Measurements from ENCODE around the gene RPL5.

The RPL5 gene

GRCh38 chr1:92876351-92876750 is 44.5 kb downstream of the RPL5 start:
- no peak overlapping the region for H2AFZ ChIP-seq (ENCODE audit: low read length, unreplicated experiment)
- H3K27me3 ChIP-seq (ENCODE audit: insufficient read depth, low read length), result no peaks in the 10 kb centered on the region
- H3K4me3 ChIP-seq (ENCODE audit: low read depth, low read length), result no peak overlapping the region
- H3K36me3 ChIP-seq (ENCODE audit: insufficient read depth, low read length), result peaks cover 13% of the 10 kb centered on the region
- H3K79me2 ChIP-seq (ENCODE audit: control insufficient read depth, insufficient read depth, low read length, unreplicated experiment), result no peaks in the 10 kb centered on the region
- no peak overlapping the region for H3K27ac ChIP-seq (ENCODE audit: low read depth, low read length)
- H3K4me1 ChIP-seq (ENCODE audit: control insufficient read depth, insufficient read depth, low read length, unreplicated experiment), result no peaks in the 10 kb centered on the region

GRCh38 chr1:92877081-92877711 is 45.4 kb downstream of the RPL5 start:
- Histone ChIP-seq H3K4me1 (ENCODE audit: control insufficient read depth, insufficient read depth, low read length, unreplicated experiment) (no peaks in the 10 kb centered on the region), H2AFZ (ENCODE audit: low read length, unreplicated experiment) (no peak overlapping the region), H3K79me2 (ENCODE audit: control insufficient read depth, insufficient read depth, low read length, unreplicated experiment) (no peaks in the 10 kb centered on the region), H3K27ac (ENCODE audit: low read depth, low read length) (no peak overlapping the region), H3K4me3 (ENCODE audit: low read depth, low read length) (peak overlapping the region; percentile 52; the same call in 1 of the 2 replicates), H3K36me3 (ENCODE audit: insufficient read depth, low read length) (peaks cover 13% of the 10 kb centered on the region), H3K27me3 (ENCODE audit: insufficient read depth, low read length) (no peaks in the 10 kb centered on the region)

GRCh38 chr1:92877792-92878191 is 46.0 kb downstream of the RPL5 start:
- no peak overlapping the region for H3K27ac ChIP-seq (ENCODE audit: low read depth, low read length)
- H3K27me3 ChIP-seq (ENCODE audit: insufficient read depth, low read length), result no peaks in the 10 kb centered on the region
- no peak overlapping the region for H2AFZ ChIP-seq (ENCODE audit: low read length, unreplicated experiment)
- H3K36me3 ChIP-seq (ENCODE audit: insufficient read depth, low read length), result peaks cover 7% of the 10 kb centered on the region
- H3K4me1 ChIP-seq (ENCODE audit: control insufficient read depth, insufficient read depth, low read length, unreplicated experiment), result peaks cover under 1% of the 10 kb centered on the region
- peak overlapping the region; percentile 52; the same call in 1 of the 2 replicates for H3K4me3 ChIP-seq (ENCODE audit: low read depth, low read length)
- H3K79me2 ChIP-seq (ENCODE audit: control insufficient read depth, insufficient read depth, low read length, unreplicated experiment), result no peaks in the 10 kb centered on the region

DNA sequence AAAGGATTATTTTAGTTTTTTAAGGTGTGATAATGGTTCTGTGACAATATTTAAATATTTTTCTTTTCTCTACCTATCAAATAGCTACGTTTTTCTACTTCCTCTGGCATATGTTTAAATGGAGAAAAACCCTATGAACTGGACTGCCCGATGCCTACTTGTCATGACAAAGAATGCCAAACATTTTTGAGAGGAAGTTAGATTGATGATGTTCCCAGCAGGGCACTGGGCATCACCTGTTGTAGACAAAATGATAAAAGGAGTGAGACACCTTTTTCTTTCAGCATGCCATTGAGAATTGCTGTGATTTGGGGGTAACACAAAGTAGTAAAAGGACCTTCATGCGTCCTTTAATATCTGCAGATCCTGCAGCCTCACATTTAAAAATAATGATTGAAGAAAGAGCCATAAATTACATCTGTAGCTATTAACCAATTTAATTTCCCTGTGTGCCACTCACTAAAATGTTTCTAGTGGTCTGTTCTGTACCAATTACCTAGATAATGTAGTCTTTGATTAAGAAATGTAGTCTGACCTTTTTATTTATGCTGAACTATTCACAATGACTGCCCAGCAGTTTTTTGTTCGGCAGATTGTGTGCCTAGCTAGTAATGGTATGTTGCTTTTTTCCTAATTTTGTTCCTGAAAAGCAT is 47.6 kb downstream of the RPL5 start:
- H3K27ac ChIP-seq (ENCODE audit: low read depth, low read length), result no peak overlapping the region
- H3K27me3 ChIP-seq (ENCODE audit: insufficient read depth, low read length), result no peaks in the 10 kb centered on the region
- peaks cover 2% of the 10 kb centered on the region; the same call in 1 of the 2 replicates for H3K36me3 ChIP-seq (ENCODE audit: insufficient read depth, low read length)
- H2AFZ ChIP-seq (ENCODE audit: low read length, unreplicated experiment), result no peak overlapping the region
- no peak overlapping the region for H3K4me3 ChIP-seq (ENCODE audit: low read depth, low read length)
- H3K4me1 ChIP-seq (ENCODE audit: control insufficient read depth, insufficient read depth, low read length, unreplicated experiment), result peaks cover 3% of the 10 kb centered on the region
- H3K79me2 ChIP-seq (ENCODE audit: control insufficient read depth, insufficient read depth, low read length, unreplicated experiment), result no peaks in the 10 kb centered on the region

DNA sequence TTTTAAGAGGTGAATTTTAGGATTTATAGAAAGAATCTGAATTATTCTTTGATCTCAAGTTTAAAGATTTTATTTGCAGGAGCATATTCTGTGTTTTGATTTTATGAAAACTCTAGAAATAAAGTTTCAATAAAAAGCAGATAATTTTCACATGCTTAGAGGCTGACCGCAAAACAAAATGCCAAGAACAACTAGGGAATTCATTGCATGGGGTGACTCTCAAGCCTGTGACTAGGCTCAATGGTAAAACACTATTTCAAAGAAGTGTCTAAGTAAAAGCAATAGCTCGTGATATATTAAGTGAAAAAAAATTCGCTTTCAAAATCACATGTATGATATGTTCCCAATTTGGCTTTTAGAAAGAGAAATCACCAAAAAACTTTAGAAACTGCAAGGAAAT is 49.6 kb downstream of the RPL5 start:
- Histone ChIP-seq H3K36me3 (ENCODE audit: insufficient read depth, low read length) (no peaks in the 10 kb centered on the region), H2AFZ (ENCODE audit: low read length, unreplicated experiment) (no peak overlapping the region), H3K4me3 (ENCODE audit: low read depth, low read length) (no peak overlapping the region), H3K79me2 (ENCODE audit: control insufficient read depth, insufficient read depth, low read length, unreplicated experiment) (no peaks in the 10 kb centered on the region), H3K4me1 (ENCODE audit: control insufficient read depth, insufficient read depth, low read length, unreplicated experiment) (peaks cover 3% of the 10 kb centered on the region), H3K27ac (ENCODE audit: low read depth, low read length) (no peak overlapping the region), H3K27me3 (ENCODE audit: insufficient read depth, low read length) (no peaks in the 10 kb centered on the region)

DNA sequence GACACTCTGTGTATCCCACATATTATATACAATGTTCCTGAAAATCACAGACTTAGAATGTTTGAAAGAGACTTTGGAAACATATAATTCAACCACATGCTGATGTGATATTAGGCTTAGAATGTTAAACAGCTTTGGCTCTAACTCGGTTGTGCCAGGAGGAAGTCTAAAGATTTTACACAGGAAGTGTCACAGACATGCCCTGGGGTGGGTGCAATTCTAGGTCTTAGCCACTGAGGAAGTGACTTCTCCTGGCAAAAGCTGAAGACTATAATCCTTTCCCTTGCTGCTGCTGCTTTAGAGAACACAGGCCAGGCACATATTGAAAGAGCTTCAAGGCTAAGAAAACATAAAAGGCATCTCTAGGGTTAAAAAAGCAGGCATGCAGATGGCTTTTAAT is 51.0 kb downstream of the RPL5 start:
- H3K36me3 ChIP-seq (ENCODE audit: insufficient read depth, low read length), result no peaks in the 10 kb centered on the region
- H3K27me3 ChIP-seq (ENCODE audit: insufficient read depth, low read length), result no peaks in the 10 kb centered on the region
- no peak overlapping the region for H3K4me3 ChIP-seq (ENCODE audit: low read depth, low read length)
- peaks cover 3% of the 10 kb centered on the region for H3K4me1 ChIP-seq (ENCODE audit: control insufficient read depth, insufficient read depth, low read length, unreplicated experiment)
- H2AFZ ChIP-seq (ENCODE audit: low read length, unreplicated experiment), result no peak overlapping the region
- no peaks in the 10 kb centered on the region for H3K79me2 ChIP-seq (ENCODE audit: control insufficient read depth, insufficient read depth, low read length, unreplicated experiment)
- no peak overlapping the region for H3K27ac ChIP-seq (ENCODE audit: low read depth, low read length)

DNA sequence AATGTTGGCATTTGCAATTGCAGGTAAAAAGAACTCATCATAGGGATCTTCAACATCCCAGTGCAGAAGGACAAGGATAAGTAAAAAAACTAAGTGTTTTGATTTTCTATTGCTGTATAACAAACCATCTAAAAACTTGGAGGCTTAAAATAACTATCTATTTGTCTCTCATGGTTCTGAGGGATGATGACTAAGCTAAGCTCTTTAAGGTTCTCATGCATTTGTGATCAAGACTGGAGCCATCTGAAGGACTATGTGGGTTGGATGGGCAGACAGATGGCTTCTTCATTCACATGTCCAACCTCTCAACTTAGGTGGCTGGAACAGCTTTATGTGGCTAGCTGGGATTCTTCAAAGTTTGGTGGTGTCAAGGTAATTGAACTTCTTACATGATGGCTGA is 51.5 kb downstream of the RPL5 start:
- Histone ChIP-seq H3K27ac (ENCODE audit: low read depth, low read length) (no peak overlapping the region), H3K4me3 (ENCODE audit: low read depth, low read length) (no peak overlapping the region), H3K36me3 (ENCODE audit: insufficient read depth, low read length) (no peaks in the 10 kb centered on the region), H3K4me1 (ENCODE audit: control insufficient read depth, insufficient read depth, low read length, unreplicated experiment) (peaks cover 3% of the 10 kb centered on the region), H3K27me3 (ENCODE audit: insufficient read depth, low read length) (no peaks in the 10 kb centered on the region), H3K79me2 (ENCODE audit: control insufficient read depth, insufficient read depth, low read length, unreplicated experiment) (no peaks in the 10 kb centered on the region), H2AFZ (ENCODE audit: low read length, unreplicated experiment) (no peak overlapping the region)

GRCh38 chr1:92884195-92884594 is 52.4 kb downstream of the RPL5 start:
- H3K27me3 ChIP-seq (ENCODE audit: insufficient read depth, low read length), result no peaks in the 10 kb centered on the region
- H3K27ac ChIP-seq (ENCODE audit: low read depth, low read length), result no peak overlapping the region
- H3K4me1 ChIP-seq (ENCODE audit: control insufficient read depth, insufficient read depth, low read length, unreplicated experiment), result peaks cover 3% of the 10 kb centered on the region
- H2AFZ ChIP-seq (ENCODE audit: low read length, unreplicated experiment), result no peak overlapping the region
- H3K79me2 ChIP-seq (ENCODE audit: control insufficient read depth, insufficient read depth, low read length, unreplicated experiment), result no peaks in the 10 kb centered on the region
- H3K4me3 ChIP-seq (ENCODE audit: low read depth, low read length), result no peak overlapping the region
- no peaks in the 10 kb centered on the region for H3K36me3 ChIP-seq (ENCODE audit: insufficient read depth, low read length)

- no peak overlapping the region for H3K27ac ChIP-seq (ENCODE audit: low read depth, low read length)
- no peaks in the 10 kb centered on the region for H3K36me3 ChIP-seq (ENCODE audit: insufficient read depth, low read length)
- H3K4me1 ChIP-seq (ENCODE audit: control insufficient read depth, insufficient read depth, low read length, unreplicated experiment), result peaks cover 3% of the 10 kb centered on the region
- no peak overlapping the region for H2AFZ ChIP-seq (ENCODE audit: low read length, unreplicated experiment)
- H3K4me3 ChIP-seq (ENCODE audit: low read depth, low read length), result no peak overlapping the region
- H3K79me2 ChIP-seq (ENCODE audit: control insufficient read depth, insufficient read depth, low read length, unreplicated experiment), result no peaks in the 10 kb centered on the region
- no peaks in the 10 kb centered on the region for H3K27me3 ChIP-seq (ENCODE audit: insufficient read depth, low read length)
Measured at GRCh38 chr1:92886886-92887419, 55.1 kb downstream of the RPL5 start.

- Histone ChIP-seq H3K27ac (ENCODE audit: low read depth, low read length) (no peak overlapping the region), H3K4me3 (ENCODE audit: low read depth, low read length) (no peak overlapping the region), H3K4me1 (ENCODE audit: control insufficient read depth, insufficient read depth, low read length, unreplicated experiment) (peaks cover 3% of the 10 kb centered on the region), H3K36me3 (ENCODE audit: insufficient read depth, low read length) (no peaks in the 10 kb centered on the region), H2AFZ (ENCODE audit: low read length, unreplicated experiment) (no peak overlapping the region), H3K79me2 (ENCODE audit: control insufficient read depth, insufficient read depth, low read length, unreplicated experiment) (no peaks in the 10 kb centered on the region), H3K27me3 (ENCODE audit: insufficient read depth, low read length) (no peaks in the 10 kb centered on the region)
Measured at GRCh38 chr1:92887465-92887864, 55.6 kb downstream of the RPL5 start.

Measured in ACC112 (cell line).